Activated effector memory CD4-positive, alpha-beta T cell treated with Interleukin-2 at 50 U/mL for 16 hours (primary cell): ENCODE data around the gene SRCAP.
"Not testable (repeated sequence)": the region's sequence is repeated elsewhere in the genome, so short reads cannot be mapped to it uniquely, and the experiment has no call there.

Experiments used
- DNase-seq: peaks from one replicate; pipeline ENCODE4 v3.0.0-alpha.2; 2020

SRCAP gene

DNA sequence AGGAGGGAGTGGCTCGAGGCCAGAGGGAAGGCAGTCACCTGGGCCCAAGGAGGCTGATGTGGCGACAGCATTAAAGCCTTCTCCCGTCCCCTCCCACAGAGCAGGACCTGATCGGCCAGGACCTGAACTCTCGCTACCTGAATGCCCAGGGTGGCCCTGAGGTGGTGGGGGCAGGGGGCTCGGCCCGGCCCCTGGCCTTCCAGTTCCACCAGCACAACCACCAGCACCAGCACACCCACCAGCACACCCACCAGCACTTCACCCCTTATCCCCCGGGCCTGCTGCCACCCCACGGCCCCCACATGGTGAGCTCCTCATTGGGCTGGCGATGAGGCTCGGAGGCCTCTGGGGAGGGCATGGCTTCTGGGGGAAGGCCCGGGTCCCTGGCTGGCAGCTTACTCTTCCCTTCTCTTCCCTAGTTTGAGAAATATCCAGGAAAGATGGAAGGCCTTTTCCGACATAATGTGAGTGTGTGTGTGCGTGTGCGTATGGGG is 34.3 kb upstream of the SRCAP start:
- no peak for DNase-seq

DNA sequence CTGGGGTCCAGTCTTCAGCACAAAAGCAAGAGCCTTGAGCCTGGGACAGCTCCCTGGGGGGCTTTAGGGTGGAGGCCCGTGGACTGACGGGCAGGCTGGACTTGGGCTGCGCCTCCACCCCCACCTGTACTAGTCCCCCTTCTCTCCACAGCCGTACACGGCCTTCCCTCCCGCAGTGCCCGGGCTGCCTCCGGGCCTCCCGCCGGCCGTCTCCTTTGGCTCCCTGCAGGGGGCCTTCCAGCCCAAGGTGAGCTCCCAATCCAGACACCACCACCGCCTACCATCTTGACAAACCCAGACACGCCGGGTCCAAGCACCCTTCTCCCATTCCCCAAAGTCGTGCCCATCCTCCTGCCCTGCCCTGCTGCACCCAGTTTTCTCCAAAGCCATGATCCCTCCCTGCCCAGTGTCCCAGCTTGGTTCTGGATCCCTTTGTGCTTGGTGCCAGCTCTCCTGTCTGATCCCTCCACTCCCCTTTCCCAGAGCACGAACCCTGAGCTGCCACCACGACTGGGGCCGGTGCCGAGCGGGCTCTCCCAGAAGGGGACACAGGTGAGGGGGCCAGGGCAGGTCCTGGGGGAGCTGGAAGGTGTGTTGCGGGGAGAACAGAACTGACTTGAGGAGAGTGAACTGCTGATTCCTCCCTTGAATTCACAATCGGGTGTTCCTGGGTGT is 33.7 kb upstream of the SRCAP start:
- no peak for DNase-seq

DNA sequence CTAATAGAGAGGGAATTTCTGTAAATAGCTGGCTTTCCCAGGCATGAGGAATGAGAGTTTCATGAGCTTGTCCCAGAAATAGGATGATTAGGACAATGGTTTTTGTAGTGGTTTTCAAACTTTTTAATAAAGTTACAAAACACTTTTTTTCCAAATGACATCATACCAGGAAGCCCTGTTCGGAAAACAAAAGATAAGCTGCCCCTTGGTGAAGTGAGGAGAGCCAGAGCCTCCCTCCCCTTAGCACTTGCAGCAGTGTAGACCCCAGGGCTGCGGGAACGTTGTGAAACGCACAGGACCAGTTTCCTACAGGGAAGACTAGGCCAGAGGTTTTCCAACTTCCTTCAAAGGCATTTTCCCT is 33.2 kb upstream of the SRCAP start:
- DNase-seq, result no peak

DNA sequence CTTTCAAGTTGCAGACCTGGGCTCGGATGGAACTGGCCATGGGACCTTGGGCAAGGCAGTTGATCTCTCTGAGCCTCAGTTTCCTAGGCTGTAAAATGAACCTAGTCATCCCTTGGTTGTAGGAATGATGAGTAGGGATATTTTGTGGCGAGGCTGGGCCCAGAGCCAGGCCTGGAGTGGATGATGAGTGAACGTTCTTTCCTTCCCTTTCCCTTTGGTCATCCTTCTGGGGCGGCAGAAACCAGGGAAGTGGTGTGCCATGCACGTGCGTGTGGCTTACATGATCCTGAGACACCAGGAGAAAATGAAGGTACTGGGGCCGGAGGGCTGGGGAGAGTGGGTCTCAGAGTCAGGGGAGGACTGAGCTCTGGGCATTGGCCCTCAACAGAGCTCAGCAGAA is 32.3 kb upstream of the SRCAP start:
- no peak for DNase-seq

DNA sequence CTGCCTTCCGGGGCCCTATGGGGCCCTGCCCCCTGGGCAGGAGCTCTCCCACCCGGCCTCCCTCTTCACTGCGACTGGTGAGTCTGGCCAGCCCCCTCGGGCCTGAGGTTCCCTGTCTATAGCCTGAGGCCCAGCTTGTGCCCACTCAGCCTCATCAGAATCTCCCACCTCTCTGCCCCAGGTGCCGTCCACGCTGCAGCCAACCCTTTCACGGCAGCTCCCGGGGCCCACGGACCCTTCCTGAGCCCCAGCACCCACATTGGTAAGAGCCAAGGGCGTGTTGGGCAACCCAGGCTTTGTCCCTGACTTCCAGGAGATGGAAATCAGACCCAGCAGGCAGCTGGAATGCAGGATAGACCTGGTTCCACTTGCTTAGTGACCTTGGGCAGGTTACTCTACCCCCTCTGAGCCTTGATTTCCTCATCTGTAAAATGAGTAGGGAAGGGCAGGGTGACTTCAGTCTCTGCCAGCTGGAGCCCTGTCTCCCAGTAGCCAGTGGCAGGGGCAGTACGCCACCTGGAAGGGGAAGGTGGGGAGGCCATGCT is 31.5 kb upstream of the SRCAP start:
- DNase-seq, result no peak

DNA sequence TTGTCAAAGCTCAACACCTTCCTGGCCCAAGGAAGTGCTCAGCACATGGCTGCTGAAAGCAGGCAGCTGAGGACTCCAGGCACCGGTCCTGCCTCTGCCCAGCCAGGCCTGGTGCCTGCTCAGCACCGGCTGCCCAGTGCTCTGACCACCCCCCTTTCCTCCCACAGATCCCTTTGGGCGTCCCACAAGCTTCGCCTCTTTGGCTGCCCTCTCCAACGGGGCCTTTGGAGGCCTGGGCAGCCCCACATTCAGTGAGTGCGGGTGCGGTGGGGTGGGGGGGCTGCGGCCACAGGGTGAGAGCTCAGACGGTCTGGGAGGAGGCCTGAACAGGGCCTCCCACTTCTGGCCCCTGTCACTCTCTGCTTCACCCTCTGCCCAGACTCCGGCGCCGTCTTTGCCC is 30.6 kb upstream of the SRCAP start:
- no peak for DNase-seq

DNA sequence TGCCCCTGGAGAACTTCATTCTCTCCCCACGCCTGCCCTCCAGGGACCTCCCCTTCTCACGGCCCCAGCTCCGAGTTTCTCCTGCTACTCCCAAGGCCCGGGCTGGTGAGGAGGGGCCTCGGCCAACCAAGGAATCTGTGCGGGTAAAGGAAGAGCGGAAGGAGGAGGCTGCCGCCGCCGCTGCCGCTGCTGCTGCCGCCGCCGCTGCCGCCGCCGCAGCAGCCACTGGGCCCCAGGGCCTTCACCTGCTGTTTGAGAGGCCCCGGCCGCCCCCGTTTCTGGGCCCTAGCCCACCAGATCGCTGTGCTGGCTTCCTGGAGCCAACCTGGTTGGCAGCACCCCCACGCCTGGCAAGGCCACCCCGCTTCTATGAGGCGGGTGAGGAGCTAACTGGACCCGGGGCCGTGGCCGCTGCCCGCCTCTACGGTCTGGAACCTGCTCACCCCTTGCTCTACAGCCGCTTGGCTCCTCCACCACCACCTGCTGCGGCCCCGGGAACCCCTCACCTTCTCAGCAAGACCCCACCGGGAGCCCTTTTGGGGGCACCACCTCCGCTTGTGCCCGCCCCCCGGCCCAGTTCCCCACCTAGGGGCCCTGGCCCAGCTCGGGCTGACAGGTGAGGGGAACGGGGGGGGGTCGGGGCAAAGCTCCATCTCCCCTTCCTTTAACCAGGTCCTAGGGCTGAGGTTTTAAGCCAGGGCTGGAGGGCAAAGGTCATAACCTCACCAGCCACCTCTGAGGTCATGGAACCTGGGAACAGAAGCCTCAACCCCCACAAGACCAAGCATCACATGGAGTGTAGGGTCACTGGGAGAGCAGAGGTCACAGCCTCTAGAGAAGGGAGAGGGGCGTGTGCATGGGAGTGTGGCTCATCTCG is 29.7 kb upstream of the SRCAP start:
- no peak for DNase-seq

DNA sequence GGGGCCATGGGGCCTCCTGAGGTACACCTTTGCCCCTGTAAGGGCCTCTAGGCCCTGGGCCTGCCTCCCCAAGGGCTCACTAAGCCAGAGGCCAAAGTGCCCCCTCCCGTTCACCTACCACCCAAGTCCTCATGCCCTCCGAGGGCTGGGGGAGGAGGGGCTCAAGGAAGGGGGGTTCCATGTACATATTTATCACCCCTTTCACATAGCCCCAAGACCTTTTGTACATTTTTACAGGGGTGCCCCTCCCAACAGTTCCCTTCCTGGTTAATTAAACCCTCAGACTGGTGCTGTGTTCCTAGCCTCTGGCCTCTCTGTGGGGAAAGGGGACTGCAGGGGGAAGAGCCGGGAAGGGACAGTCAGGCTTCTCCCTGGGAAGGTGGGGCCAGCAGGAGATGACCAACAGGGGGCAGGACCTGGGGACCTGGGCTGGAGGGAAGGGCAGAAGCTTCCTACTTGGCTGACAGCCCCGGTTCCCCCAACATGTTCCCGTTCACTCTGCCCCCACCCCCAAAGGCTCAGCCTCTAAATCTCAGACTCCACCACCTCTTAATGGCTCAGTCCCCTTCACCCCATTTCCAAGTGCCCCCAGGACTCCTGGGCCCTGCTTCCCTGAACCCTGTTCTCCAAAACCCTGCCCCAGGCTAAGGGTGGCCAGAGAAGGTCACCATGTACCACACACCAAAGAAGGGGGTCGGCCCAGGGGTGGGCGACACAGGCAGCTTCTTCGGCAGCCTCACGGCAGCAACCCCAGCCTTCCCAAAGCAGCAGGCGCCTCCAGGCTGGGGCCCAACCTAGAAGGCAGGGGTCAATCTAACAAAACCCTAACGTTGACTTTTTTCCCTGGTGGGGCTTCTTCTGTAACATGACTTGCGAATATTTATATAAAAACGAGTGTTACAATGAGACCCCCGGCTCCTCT is 28.8 kb upstream of the SRCAP start:
- no peak for DNase-seq

DNA sequence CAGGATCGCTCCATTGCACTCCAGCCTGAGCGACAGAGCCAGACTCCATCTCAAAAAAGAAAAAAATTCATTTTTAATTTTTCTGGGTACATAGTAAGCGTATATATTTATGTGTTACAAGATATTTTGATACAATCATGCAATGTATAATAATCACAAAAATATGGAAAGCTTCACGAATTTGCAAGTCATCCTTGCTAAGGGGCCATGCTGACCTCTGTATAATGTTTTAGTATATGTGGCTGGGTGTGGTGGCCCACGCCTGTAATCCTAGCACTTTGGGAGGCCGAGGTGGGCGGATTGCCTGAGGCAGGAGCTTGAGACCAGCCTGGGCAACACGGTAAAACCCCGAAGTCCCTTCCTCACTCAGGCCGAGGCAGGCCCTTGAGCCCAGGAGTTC is 23.8 kb upstream of the SRCAP start:
- no peak for DNase-seq

DNA sequence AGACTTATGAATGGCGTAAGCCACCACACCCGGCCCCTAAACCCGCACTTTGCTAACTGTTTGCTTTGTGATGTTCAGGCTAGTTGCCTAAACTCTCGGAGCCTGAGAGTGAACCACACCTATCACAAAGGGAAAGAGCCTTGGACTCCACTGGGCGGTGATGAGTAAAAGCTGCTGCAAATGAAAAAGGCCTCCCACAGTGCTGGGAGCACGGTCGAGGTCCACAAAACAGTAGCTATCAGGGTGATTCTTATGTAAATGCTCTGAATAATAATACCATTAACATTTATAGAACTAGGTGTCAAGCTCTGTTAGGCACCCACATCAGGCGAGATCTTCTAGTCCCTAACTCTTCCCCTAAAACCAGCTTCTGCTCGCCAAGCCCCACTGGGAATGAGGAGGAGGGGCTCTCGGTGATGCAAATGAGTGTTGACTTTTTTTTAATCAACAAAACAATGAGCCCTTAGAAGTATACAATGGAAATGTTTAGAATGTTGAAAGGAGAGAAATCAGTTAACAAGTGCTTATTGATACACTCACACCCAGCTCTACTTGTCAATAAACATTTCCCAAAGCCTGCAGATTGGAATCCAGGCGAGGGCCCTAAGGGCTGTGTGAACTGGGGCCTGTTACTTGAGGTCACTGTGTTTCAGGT is 20.9 kb upstream of the SRCAP start:
- DNase-seq, result no peak

DNA sequence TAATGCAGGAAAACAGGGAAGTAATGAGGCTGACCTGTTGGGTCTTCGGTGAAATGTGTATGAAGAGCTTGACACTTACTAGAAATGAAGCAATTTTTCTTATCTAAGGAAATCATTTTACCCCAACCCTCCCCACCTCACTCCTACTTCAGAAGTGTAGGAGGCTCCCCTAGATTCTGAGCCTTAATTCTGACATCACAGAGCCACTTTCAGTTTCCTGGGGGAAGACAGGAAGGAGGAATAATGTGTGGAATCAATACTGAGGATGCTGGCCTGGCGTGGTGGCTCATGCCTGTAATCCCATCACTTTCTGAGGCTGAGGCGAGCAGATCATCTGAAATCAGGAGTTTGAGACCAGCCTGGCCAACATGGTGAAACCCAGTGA is 20.4 kb upstream of the SRCAP start:
- no peak for DNase-seq

DNA sequence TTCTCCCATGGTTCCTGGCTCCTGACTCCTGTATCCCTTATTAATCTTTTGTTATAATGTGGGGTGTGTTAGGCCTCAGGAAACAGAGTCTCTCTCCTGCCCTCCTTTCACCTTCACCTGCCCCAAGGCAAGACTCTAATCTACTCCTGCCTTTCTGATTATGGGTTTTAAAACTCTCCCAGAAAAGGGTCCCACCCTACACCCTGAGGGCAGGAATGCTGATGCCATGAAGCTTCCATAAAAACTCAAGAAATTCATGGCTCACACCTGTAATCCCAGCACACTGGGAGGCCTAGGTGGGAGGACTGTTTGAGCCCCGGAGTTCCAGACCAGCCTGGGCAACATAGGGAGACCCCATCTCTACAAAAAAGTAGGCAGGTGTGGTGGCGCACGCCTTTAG is 18.6 kb upstream of the SRCAP start:
- no peak for DNase-seq

DNA sequence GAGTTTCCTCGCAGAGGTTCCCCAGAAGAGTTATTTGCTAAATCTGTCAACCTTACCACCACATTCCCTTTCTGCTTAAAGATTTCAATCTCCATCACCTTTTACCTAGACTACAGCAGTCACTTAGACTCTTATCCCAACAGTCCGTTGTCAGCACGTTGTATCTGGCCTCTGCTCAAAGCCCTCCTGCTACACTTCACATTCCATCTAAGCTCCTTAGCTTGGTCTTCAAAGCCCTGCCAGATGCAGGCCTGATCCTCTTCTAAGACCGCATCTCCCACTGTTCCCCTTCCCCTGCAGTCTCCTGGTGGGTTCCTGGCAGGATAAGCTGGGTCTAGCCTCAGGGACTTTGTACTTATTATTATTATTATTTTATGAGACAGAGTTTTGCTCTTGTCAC is 10.3 kb upstream of the SRCAP start:
- no peak for DNase-seq

DNA sequence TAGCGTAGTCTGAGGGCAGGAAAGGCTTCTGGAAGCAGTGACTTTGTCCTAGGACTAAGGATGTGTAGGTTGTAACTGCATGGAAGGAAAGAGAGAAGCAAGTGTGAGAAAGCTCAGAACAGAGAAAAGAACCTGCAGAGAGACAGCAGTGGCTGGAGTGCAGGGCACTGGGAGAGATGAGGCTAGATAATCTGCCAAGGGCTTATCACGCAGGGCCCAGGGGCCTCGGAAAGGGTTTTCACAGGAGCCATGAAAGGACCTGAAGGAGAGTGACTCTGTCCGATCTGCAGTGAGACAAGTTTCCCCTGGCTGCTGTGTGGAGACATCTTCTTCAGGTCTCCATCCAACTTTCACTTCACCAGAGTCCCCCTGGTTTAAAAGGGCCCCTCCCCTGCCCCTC is 7.1 kb upstream of the SRCAP start:
- DNase-seq, result no peak

DNA sequence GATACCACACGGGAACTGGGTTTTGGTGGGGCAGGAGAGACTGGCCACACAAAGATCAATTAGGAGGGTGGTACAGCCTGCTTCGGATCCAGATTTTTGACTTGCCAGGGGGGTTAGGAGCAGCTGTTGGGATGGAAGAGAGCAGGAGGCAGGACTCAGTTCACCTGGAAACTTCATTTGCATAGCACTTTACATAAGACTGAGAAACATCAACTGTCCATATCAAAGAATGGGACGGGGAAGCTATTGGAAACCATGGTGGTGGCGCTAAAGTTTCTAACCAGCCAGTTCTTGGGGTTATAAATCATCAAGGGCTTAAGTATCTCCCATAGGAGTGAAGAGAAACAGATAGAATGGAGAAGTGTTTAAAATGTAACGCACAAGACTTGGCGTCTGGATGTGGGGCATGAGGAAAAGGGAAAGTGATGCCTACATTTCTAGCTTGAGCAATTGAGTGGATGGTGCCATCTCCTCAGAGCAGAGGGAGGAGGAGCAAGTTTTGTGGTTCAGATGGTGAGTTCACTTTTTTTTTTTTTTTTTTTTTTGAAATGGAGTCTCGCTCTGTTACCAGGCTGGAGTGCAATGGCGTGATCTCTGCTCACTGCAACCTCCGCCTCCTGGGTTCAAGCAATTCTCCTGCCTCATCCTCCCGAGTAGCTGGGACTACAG is 6.4 kb upstream of the SRCAP start:
- no peak for DNase-seq

DNA sequence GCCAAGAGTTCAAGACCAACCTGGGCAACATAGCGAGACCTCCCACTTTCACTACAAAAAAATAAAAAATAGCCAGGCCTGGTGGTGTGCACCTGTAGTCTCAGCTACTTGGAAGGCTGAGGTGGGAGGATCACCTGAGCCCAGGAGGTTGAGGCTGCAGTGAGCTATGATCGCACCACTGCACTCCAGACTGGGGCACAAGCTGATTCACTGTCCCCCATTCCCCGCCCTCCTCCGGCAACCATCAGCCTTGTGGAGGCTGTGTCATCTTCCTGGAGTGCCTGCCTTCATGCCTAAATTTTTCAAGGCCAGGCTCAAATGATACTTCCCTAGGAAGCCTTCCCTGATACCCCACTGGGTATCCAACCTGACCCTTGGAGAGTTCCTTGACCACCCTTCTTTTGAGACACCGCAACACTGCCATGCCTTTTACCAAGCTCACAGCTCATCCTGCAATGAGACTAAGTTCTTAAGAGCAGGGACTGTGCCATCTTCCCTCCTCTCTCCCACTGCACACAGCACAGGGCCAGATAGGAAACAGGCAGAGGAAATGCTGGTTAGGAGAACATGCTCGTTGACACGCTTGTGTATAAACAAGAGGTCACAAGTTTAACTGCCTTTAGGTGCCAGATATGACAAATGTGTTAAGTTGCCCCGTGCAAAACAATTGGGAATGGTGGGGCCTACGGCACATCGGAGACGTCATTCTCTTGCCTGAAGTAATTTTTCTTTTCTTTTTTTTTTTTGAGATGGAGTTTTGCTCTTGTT is 3.9 kb upstream of the SRCAP start:
- DNase-seq, result no peak

DNA sequence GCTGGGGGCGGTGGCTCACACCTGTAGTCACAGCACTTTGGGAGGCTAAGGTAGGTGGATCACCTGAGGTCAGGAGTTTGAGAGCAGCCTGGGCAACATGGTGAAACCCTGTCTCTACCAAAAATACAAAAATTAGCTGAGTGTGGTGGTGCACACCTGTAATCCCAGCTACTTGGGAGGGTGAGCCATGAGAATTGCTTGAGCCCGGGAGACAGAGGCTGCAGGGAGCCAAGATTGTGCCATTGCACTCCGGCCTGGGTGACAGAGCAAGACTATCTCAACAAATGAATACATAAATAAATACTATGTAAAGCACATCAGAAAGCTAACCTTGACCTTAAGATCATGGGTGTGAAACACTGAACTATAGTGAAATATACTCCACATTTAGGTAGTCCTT is 2.3 kb upstream of the SRCAP start:
- DNase-seq, result not testable (repeated sequence)

DNA sequence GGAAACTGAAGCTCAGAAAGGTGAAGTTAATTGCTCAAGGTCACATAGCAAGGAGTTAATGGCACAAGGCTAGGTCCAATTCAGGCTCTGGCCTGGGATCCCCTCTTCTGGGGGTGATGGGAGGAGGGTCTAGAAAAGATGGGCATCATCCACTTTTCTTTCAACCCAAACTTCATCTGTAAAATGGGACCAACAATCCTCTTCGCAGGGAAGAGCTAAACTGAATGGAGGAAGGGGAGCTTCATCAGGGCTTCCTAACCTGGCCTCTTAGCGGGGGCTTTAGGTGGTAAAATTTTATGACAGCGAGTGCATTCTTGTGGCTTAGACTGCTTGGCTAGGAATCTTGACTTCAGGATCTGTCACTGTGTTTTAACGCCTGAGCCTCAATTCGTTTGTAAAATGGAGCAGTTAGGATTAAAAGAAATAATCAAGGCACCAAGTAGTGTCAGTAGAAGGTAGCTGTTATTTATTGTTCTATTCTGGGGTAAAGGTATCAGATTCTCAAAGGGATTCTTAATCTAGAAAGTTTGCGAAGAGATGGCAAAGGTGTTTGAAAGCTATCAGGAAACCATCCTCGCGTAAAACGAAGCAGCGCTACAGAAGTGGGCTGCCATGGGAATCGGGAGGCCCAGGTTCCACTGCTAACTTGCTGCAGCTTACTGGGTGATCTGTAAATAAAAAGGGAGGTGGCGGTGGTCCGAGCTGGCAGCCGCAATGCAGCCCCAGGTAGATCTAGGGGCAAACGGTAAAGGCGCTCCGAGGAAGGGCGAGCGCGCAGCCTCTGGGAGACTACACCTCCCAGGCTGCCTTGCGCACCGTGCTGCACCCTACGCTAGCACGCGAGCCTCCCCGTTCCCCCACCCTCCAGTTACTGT is 1.5 kb upstream of the SRCAP start:
- no peak for DNase-seq

DNA sequence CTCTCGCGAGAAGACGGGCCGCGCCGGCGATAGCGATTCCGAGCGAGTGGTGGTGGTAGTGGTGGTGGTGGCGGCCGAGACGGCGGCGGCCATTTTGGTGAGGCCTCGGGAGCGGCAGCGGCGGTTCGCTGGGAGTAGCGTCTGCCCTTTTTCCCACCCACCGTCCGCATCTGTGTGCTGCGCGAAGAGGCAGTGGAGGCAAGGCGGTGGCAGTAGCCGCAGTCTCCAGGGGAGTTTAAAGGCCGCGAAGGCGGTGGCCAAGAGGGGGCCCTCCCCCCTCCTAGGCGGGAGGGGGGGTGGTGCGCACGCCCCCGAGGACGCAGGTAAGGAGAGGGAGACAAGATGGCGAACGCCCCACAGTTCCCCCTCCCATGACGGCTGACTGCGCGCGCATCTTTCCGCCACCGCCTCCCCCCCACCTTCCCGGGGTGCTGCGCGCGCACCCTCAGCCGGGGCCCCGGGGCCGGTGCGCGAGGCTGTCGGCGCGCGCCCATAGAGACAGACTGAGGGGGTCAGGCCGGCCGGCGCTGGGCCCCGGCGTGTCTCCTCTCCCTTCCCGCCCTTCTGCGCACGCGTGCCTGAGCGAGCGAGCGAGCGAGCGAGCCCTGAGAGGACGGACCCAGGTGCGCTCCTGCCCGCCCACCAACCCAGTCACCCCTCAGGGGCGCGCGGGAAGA is 694 bp upstream of the SRCAP start:
- peak; percentile 98 for DNase-seq
